Stimulated activated CD4-positive, alpha-beta T cell treated with anti-CD3 and anti-CD28 coated beads, Interleukin-4, amount 100 ng/mL, for 4 hours (primary cell): ENCODE data around the gene CHID1.

Experiments
- DNase-seq, 2 experiments: peaks; one replicate each; pipeline ENCODE4 v3.0.0-alpha.2; 2020

The CHID1 gene

DNA sequence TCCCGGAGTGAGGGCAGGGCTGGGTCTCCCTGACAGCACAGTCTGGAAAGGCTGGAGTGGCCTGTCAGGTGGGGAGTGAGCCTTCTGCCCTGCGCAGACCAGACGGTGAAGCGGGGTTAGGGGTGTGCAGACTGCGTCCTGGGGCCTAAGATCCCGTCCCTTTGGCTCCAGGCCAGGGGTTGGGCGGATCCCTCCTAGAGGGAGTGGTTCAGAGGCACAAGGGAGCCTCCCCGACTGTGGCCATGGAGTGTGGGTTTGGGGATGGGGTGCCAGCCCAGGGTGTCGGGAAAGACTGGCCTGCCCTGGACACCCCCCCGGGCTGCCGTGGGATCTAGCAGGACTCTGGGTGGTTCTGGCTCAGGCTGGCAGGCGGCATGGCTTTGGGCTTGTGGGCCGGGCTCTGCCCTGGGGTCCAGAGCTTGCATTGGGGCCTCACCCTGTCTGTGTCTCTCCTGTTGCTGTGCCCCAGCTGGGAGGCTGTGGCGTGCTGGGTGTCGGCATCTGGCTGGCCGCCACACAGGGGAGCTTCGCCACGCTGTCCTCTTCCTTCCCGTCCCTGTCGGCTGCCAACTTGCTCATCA lies 48.4 kb downstream of the CHID1 start:
- DNase-seq: no peak

DNA sequence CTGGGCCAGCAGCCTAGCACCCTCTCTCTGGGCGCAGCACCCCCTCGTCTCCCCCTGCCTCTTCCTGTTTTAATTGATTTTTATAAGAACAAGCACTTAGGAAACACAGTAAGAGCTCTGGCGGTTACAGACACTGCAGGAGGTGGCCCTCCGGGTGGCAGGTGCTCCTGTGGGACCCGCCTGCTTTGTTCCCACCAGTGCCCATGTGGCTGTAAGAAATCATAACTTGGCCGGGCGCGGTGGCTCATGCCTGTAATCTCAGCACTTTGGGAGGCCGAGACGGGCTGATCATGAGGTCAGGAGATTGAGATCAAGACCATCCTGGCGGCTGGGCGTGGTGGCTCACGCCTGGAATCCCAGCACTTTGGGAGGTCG lies 49.5 kb downstream of the CHID1 start:
- DNase-seq: no peak

DNA sequence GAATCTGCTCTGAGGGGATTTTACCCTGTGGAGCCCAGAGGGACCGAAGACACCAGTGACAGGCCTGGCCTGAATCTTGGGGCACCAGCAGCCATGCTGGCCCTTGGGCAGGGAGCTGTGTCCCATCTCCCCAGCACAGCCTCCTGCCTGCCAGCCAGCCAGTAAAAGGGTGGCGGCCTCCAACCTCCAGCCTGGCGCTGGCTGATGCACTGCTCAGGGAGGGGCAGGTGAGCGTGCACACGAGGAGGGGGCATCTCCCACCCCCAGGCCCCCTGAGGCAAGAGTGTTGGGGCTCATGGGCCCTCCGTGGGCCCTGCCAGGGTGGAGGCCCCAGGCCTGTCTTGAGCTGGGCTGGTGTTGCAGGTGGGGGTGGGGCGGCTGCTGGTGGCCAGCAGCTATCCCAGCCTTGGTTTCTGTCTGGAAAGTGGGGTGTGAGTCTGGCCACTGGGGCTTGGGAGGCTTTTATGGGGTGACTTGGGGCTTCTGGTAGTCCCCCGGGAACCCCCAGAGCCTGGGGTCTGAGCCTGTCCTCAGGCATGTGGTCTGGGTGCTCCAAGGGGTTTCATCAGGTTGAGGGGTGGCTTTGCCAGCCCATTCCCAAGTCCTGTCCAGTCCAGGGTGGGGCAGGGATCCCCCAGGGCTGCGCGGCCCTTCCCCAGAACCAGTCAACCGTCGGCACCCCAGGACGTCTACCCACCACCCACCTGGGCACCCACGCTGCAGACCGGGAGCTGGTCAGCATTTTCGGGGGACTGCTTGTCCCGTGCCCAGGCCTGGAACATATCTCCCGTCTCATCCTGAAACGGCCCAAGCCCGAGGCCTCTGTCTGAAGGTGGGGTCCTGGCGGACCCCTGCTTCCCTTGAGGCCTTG lies 50.1 kb downstream of the CHID1 start:
- DNase-seq: no peak

DNA sequence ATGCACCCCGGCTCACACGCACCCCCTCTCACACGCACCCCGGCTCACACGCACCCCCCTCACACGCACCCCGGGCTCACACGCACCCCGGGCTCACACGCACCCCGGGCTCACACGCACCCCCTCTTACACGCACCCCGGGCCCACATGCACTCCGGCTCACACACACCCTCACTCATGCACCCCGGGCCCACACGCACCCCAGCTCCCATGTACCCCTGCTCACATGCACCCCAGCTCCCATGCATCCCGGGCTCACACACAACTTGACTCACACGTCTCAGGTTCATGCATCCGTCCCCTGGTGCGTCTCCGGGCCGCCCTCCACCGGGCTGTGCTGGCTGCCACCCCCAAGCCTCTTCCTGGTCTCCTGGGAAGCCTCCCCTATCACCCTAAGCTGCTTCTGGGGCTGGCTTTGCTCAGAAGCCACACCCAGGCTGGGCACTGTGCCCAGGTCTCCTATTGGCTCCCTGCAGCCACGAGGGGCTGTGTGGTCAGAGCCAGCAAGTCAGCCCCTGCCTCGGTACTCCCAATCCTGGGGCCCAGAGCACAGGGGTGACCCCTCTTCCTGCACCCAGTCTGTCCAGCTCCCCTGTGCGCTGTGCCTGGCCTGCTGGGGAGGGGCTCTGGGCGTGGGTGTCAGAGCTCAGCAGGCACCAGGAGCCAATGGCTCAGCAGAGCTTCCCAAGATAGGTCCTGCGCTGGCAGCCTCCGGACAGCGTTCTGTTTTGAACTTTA lies 51.0 kb downstream of the CHID1 start:
- DNase-seq: no peak

DNA sequence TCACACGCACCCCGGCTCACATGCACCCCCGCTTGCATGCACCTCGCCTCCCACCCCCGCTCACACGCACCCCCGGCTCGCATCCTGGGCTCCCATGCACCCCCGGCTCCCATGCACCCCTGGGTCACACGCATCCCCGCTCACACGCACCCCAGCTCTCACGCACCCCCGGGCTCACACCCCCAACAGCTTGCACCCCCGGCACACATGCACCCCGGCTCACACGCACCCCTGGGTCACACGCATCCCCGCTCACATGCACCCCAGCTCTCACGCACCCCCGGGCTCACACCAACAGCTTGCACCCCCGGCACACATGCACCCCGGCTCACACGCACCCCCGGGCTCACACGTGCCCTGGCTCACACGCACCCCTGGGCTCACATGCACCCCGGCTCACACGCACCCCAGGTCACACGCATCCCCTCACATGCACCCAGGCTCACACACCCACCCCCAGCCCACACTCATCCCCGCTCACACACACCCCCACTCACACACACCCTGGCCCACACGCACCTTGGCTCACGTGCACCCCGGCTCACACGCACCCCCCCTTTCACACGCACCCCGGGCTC lies 51.8 kb downstream of the CHID1 start:
- DNase-seq: no peak

DNA sequence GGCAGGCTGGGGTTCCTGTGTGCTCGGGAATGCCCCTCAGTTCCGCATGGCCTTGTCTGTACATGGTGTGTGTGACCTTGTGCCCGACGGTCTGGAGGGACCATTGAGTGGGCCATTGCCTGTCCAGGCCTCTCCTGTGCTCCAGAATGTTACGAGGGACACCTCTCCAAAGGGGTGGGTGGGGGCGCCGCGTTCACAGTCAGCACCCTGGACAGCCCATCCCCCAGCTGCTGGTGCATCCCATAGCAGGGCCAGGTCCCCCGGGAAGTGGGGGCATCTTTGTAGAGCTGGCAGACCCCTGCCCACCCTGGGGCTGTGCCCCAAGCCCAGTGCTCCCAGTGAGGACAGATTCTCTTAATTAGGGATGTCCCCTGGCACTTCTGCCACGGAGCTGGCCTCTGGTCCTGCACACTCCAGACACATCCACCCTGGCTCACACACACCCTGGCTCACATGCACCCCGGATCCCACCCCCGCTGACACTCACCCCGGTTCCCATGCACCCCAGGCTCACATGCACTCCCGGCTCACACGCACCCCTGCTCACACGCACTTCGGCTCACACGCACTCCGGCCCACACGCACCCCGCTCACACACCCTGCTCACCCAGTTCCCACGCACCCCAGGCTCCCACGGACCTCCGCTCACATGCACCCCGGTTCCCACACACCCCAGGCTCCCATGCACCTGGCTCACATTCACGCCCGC lies 52.4 kb downstream of the CHID1 start:
- DNase-seq: no peak

DNA sequence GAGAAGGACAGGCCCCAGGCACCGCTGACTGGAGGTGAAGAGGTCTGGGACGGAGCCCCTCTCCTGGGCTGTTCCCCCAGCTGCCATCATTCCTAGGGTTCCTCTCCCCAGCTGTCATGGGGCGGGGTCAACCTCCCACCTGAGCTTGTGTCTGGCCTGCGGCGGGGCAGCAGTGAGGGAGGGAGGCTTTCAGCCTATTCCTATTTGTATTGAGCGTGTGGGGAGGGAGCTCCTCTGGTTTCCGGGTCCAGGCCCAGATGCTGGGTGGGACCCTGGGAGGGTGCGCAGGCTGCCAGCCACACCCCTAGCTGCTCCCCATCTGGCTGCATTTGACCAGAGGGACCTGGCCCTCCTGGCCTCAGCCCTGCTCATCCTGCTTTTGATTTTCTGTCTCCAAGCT lies 54.2 kb downstream of the CHID1 start:
- DNase-seq: no peak

DNA sequence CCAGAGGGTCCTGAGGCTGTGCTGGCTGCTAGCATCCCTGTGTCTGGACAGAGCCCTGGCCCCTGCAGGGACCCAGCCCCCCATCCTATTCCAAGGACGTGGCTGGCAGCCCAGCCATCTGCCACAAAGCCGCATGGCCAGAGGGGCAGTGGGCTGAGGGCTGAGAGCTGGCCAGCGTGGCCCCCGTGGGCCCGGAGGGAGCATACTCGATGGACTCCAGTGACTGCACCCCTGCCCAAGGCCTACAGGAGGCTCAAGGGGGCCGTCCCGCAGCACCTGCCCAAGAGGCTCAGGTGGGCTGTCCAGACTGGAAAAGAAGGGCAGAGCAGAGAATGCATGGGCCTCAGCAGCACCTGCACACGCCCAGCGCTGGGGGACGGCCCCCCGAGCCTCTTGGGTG lies 54.8 kb downstream of the CHID1 start:
- no peak for DNase-seq

DNA sequence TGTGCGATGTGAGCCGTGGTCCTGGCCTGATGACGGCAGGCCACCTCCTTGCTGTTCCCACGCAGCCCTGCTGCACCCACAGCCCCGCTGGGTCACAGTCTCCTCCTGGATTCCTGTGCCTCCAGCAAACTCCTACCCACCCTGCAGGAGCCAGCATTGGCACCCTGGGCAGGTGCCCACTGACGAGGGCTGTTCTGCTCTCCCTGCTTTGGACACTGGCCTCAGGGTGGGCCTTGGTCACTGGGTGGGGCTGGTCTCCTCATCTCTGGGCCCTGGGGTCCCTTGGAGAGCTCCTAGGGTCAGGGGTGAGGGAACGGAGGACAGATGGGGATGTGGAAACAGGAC lies 55.3 kb downstream of the CHID1 start:
- no peak for DNase-seq

DNA sequence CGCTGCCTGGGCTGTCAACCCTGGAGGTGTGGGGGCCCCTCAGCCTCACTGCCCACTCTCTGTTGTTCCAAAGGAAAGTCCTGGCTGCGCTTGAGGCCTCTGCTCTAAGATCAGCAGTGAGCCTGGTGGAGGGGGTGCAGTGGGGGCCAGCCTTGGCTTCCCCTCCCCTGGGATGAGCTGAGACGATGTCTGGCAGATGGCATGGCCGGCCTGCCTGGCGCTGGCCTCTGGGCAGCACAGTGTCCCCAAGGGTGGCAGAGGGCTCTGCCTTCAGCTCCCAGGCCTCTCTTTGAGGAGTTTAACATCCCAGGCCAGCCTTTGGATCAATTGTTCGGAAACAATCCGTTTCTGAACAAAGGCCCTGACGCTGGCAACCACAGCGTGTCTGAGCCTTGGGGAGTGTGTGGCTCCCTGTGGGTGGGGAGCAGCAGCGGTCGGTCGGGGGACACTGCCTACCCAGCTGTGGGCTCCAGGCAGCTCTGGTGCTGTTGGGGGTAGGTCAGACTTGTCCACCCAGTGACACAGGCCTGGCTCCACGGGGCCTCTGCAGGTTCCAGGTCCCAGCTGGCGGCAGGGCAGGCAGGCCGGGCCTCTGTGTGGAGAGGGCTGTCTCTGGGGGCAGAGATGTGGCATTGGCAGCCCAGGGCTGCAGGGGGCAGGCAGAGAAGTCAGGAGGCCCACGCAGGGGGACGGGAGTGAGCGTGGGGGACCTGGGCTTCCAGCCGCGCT lies 55.8 kb downstream of the CHID1 start:
- no peak for DNase-seq

DNA sequence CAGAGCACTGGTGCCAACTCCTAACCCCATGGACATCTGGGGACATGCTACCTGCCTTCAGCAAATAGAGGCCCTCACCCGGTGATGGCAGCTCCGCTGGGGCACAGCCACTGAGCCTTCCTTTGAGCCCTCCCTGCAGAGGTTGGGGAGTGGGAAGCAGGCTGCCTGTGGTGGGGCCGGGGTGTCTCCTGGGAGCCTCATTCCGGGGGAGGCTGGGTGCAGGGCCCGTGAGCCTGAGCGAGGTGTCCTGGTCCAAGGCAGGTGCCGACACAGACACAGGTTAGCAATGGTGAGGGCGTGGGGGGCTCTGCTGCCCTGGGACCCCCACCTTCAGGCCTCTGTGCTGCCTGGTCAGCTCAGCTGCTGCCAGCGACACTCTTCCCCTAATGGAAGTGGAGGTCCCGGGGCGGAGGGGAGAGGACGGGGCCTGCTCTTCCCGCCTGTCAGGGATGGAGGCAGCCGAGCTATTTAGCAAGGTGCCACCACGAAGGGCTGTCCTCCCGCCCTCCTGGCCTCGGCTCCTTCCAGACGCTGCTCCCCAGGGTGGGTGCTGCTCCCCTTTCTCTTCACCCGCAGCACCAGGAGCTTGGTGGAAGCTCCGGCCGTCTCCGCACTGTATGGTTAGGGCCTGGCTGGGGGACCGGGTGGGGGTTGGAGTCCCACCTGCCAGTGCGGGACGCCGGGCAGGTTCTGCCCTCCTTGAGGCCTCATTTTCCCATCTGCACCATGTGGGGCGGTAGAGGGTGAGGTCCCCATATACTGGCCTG lies 56.7 kb downstream of the CHID1 start:
- no peak for DNase-seq

DNA sequence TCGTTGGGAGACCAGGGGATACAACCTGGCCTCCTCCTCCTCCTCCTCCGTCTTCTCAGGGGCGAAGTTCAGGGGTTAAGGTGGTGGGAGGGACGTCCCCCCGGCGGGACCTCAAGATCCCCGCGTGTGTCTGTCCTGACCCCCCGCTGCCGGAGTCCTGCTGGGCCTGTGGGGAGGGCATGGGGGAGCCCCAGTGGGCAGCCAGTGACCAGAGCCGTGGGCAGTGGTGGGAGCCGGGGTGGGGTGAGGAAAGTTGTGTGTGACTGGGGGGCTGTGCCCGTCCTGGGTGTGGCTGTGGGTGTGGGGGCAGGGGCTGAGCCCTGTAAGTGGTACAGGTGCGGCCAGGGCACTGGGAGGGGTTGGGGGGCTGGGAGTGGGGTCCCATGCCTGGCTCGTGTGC lies 57.8 kb downstream of the CHID1 start:
- no peak for DNase-seq

DNA sequence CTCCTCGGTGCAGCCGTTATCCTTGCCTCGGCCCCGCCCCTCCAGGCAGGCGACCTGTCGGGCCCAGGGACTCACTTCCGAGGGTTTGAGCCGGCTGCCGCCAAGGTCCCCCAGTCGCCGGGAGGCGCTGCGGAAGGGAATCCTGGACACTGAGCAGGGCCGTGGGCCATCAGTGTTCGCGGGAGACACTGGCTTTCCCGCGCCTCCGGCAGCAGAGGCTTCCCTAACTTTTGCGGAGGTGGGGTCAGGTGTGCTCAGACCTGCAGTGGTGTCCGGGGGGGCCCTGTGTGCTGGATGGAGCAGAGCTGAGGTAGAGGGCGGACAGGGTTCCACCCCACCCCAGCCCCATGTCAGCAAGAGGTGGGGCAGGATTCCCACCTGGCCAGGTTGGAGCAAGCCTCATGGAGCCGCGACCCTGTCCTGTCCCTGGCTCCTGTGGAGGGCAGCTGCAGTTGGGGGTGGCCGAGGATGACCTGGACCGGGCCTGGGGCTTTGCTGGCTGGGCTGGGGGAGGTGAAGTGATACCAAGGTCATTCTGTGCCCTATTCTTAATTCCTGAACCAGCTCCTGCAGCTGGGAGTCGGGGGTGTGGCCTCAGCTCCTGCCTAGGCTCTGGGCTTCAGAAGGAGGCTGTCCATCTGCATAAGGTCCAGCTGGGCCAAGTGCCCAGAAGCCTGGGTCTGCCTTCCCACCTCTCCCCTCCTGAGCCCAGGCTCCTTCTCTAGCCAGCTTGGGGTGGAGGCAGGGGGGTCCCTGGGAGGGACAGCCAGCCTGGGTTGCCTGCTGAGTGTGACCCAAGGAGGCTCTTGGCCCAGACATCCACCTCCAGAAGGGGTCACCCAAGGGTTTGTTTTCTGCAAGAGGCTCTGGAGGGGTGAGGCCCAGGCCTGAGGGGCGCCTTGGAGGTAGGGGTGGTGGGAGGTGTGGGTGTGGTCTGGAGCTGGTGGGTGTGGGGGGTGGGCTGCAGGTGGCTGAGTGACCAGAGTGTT lies 59.5 kb downstream of the CHID1 start:
- DNase-seq: no peak

DNA sequence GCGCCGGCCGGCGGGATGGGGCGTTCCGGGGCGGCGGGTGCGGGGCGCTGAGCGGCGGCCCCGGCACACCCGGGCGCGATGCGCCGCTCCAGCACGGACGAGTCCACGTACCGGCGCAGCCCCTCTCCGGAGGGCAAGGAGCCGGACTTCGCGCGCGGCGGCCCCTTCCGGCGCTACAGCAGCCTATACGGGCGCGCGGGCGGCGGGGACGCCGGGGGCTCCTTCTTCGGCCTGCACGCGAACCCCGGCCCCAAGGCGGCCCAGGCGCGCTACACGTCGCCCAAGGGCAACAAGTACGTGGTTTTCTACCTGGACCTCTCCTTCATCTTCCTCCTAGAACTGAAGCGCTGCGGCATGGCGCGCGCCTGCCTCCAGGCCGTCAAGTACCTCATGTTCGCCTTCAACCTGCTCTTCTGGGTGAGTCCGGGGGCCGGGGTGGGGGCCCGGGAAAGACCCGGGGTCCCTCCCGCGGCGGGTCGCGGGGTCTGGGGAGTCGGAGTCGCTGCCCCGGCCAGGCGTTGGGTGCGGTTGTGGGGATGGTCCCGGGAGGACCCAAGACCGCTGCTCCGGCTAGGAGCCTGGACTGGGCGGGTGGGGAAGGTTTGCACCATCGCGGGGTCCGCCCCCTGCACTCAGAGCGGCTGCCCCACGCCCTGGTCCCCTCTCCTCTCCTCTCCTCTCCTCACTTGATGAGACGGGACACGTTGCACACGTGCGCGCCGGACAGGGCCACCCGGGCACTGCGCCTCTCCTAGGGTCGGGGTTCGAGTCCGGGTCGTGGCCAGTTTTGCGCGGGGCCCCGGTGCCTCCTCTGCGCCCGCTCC lies 60.4 kb downstream of the CHID1 start:
- DNase-seq: no peak

DNA sequence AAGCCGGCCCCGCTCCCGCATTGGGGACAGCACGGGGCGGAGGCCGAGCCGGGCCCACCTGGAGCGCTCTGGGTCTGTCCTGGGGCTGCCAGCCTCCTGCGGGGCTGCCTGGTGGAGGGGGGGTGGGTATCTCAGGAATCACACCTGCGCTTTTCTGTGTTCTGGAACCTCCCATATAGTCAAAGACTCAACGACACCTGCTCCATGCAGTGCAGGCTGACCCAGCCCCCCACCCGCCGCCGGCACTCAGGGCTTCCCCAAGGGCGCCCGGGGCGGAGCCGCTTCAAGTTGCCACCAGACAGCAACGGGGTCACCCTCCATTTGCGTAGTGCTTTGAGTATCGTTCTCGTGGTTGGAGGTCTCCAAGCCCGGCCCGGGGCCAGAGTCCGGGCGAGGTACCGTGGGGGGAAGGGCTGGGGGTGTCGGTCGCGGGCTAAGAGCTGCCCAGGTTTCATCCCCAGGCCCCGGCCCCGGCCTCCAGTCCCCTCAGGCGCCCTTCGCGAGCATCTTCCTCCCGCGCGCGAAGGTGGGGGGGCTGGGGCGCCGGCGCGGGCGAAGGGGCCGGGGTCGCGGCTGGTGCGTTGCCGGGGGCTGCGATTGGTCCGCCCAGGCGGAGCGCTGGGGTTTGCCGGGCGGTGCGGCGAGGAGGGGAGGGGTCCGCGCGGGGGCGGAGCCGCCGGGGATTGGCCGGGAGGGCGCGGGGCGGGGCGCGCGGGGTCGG lies 61.3 kb downstream of the CHID1 start:
- DNase-seq: peak; percentile 30 to 54

DNA sequence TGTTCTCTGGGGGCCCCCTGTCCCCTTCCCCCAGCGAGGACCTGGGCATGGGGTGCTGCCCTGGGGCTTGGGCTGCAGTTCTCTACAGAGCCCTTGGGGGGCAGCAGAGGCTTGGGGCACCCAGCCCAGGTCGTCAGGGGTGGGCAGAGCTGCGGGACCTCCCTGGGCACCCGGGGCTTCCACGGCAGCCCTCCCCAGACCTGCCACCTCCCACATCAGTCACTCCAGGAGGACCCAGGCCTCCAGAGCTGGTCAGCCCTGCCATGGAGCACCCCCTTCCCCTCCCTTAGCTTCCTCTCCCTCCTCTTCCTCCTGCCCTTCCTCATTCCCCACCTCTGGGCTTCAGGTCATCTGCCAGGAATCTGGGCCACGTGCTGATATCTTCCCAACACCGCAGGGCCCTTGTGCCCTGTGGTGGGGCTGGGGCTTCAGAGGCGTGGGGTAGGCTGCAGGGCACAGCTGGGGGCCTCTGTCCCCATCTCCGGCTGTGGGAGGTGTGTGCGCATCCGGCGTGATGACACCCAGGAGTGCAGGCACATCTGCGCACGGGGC lies 62.2 kb downstream of the CHID1 start:
- DNase-seq: peak; percentile 49 to 64

DNA sequence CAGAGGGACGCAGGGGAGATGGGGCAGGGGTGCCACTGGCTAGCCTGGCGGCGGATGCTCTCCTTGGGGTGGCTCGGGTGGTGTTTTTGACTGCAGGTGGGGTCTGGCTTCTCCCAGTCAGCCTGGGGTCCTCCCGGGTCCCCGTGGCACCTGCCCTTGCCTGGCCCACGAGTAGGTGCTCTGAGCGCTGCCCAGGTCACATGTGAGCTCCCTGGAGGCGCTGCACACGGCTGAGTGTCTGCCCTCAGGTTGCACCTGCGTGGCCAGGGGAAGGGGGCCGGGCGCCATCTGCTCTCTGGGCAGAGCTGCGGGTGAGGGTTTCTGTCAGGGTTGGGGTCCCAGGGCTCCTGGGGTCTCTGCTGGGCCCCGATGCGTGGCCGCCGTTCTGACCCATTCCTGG lies 62.7 kb downstream of the CHID1 start:
- no peak for DNase-seq

DNA sequence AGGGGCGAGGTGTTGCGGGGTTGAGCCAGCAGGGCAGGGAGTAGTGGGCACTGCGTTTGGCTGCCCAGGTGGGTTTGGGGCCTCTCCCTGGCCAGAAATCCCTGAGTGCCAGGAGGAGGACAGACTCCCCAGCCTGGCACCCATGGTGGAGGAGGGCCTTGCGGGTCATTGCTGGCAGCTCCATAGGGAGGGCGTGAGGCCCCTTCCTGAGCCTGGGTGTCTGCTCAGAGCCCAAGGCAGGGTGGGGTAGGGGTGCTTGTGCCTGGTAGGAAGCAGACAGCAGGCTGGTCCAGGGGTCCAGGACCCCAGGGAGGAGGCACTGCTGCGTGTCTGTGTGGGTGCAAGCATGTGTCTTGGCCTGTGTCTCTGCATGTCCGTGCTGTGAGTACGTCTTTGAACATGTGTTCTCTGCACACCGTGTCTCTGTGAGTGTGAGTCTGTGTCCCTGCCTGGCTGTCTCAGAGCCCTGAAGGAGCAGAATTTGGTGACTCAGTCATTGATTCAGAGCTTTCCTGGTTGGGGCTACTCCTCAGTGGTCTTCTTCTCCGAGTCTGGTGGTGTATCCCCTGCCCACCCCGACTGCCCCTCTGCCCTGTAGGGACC lies 64.0 kb downstream of the CHID1 start:
- no peak for DNase-seq
